NK-92 treated with Interleukin-12 subunit alpha and Interleukin-12 subunit beta, amount 100 ng/mL, for 24 hours (cell line): ENCODE results near the gene ZNF423.

Experiments used
- DNase-seq: peaks from one replicate; lab custom pipeline; 2025; lab: John Stamatoyannopoulos, UW

The ZNF423 gene

DNA sequence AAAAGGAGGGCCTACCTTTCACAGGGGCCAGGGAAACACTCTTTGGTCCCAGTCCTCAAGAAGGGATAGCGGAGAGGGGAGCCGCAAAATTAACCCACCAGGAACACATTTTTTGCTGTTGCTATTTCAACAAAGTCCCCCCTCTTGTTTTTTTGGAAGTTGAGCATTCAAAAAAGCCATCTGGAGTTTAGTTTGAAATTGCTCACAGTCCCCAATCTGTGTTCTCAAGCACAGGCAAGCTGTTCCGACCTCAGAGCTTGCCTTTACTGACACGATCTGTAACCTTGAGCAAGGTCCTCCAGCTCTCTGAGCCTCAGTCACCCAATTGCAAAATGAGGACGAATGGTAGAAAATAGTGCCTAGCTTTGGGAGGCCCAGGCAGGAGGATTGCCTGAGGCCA, 131.1 kb downstream of the ZNF423 start:
- DNase-seq, result no peak

DNA sequence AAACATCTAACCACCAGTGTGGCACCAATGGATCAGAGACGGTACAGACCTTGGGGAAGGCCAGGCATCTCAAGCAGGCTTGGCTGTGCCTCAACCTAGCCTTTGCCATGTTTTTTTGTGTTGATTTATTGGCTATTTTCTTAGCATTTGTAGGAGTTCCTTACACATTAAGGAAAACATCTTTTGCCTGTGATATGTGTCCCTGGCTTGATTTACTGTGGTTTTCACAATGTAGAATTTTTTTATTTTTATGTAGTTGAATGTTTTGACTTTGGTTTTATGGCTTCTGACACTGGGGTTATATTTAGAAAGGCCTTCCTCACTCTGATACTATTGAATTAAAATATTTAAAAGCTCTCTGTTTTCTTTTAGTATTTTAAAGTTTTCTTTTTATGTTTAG, 132.6 kb downstream of the ZNF423 start:
- no peak for DNase-seq

DNA sequence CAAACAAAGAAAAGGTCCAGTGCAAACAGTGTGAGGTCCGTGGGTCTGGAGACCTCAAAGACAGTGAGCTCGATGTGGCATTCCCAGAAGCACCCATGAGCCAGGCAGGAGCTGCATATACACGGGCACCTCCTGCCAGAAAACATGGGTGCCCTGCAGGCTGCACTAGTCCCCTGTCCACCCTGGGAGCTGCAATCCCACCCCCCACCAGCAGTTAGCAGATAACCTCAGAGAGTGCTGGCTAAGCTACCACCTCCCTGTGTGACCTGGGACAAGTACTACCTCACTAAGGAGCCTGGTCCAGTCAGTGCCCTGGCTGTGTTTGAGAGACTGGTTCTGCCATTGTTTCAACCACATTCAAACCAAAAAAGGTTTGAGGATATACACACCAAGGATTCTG, 135.7 kb downstream of the ZNF423 start:
- DNase-seq, result no peak

DNA sequence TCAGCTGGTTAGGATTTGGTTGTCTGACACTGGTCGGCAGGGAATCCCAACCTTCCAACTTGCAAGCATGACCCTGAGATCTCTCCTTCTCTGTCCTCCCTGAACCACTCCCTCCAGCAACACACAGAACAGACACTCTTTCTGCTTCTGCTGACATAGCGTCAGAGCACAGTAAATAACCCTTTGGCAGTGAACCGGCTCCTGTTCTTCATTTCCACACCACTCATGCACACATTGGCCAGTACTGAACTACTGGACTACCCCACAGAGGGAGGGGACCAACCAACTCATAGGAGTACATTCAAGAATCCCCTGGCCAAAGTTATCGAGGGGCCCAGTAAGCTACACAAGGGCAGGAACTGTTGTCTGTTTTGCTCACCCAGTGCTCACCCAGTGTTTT, 138.2 kb downstream of the ZNF423 start:
- DNase-seq, result no peak

DNA sequence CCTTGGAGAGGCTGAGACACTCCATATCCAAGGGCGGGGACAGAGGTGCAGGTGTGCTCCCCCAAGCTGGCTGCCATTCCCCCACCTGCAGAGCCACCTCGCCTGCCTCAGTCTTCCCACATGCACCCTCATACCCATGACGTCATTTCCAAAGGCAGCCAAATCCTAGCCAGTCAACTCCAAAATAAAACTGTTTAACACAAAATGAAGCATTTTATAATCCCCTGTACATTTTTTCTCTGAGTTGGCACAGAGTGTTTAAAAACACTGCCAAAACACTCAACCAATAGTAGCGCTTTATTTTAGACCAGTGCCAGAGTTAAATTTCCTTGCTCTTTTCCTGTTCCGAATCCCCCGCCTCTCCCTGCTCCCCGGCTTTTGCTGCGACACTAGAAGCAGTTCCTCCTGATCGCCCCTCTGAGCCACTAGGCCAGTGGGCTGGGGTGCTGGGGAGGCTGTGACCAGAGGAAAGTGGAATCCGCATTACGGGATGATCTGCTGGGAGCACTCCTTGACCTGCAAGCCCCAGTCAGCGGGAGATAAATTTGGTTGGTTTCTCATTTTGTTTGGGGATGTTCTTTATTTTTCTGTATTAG, 139.5 kb downstream of the ZNF423 start:
- no peak for DNase-seq

DNA sequence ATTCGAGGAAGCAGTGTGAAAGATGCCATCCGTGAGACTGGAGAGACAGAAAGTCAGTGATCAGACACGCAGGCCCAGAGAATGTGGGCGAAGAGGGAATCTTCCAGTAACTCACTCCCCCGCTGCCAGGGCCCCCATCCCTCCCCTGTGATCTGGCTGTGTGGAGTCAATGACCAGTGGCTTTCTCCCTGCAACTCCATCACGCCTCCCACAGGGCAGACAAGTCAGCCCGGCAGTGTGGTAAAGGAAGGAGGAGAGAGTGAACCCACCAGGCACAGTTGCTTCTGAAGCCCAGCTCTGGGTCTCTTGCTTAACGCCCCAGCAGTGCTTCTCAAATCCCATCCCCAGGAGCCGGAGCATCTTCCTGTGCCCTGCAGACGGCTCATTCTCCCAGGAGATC, 142.1 kb downstream of the ZNF423 start:
- no peak for DNase-seq

DNA sequence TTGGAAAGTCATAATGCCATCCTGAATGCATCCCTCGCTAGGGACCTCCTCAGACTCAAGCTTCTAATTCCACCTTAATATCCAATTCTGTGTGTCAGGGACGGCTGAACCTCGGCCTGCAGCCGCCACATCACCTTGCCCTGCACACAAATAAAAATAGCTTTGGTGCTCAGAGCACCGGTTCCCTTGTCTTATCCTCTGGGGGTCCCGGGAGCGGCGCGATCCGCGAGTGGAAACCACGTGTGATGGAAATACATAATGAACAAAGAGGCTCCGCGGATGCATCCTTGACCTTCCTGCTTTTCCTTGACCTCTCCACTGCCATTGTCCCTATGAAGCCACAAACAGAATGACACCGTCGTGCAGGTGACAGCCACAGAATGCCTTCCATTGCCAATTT, 143.4 kb downstream of the ZNF423 start:
- DNase-seq, result no peak

DNA sequence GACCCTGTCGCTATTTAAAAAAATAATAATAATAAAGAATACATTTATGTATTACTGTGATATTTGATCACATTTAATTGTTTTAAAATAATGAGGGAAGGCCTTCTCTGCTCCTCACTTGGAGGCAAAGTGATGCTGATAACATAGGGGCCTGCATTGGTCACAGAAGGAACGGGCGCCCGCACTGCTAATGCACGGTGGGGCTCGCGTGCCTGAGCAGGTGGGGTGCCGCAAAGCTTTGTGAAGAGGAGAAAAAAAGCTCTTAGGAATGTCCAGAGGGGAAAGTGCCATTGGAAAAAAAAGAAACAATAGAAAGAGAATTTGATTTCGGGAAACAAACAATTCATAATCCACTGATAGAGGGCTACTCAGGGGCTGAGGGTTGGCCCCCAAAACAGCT, 143.8 kb downstream of the ZNF423 start:
- no peak for DNase-seq

DNA sequence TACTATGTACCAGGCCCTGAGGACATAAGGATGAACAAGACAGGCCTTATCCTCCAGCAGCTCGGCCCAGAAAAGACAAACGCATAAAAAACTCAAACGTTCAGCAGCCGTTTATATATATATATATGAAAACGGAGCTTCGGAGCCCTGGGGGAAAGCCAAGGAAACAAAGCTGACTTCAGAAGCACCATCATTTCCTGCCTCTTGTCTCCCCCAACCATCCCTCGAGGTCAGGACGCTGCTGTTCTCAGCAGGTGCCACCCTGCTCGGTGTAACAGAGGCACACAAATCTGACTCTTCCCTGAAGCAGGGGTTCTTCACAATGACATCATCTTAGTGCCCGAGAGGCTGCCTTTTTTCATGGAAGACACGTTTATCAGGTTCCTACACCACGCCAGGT, 146.9 kb downstream of the ZNF423 start:
- DNase-seq, result no peak

DNA sequence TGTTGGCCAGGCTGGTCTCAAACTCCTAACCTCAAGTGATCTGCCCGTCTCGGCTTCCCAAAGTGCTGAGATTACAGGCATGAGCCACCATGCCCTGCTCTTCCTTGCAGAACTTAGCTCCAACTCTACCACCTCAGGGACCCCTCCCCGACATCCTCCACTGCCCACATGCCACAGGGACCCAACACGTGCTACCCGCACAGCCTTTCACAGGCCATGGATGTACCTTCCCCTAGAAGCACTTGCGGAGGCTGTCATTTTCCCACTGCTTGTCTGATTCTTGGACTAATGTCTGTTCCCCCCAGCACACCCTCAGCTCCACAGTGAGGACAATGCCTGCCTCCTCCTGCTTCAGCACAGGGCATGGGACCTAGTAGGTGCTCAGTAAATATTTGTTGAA, 147.4 kb downstream of the ZNF423 start:
- DNase-seq, result no peak

DNA sequence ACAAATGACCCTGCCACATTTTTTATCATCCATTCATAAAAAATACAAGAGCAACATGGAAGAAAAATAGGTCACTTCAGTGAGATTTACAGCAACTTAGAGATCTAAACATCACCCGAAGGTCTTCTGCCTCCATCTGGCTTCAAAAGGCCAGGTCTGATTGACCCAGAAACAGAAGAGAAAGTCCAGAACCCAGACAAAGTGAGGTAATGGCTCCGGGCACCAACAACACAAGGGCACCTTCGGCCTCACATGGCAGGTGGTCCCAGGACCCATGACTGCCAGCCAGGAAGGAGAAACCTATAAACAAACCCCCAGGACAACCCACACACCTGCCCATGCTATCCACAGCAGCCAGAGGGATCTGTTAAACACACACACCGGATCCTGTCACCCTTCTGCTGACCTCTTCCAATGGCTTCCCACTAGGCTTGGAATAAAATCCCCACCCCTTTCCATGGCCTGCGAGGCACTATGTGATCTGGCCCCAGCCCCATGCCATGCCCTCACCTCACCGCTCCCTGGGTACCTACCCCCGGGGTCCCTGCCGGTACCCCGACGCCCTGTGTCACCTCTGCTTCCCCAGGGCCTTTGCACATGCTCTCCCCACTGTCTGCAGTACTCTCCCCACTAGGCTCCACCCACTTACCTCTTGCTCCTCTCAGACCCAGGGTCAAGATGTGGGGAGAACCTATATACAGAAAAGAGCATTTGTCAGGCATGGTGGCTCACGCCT, 149.1 kb downstream of the ZNF423 start:
- no peak for DNase-seq

DNA sequence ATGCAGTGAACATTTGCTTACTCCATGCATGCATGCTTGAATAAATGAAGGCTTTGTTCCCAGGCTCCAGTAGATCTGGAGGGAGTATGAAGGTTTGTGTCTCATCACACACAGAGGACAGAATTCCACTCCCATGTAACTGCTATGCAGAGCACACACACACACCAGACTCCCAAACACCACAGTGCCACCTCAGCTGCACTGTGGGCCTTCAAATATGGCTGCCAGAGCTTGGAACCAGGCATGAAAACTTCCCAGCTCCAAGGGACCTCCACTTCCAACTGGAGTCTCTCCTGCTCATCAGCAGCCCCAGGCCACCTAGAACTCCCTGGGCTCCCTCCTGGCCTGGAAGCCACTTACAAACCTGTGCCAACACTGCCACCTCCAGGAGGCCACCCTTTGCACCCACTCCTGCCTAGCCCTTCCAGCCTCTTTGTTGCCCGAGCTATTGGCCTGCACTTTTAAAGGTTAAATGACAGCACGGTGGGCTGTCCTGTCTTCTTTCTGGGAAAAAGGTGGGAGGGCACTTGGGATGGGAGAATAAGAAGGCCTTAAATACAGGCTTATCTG, 151.2 kb downstream of the ZNF423 start:
- no peak for DNase-seq

DNA sequence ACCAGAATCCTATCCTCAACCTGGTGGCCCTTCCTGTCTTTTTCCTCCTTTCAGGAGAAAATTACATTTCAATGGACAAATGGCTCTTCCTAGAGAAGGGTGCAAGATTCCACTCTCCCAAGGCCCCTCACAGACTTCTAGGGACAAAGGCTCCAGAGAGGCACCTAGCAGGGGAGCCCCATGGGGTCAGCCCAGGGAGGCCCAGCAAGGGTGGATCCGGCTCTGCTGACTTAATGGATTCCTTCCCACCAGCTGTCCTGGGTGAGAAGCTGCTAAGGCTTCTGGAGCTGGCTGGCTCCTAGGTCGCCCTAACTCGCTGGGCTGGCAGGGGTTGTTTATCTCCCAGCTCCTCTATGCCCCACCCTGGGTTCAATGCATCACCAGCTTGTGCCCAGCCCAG, 152.4 kb downstream of the ZNF423 start:
- no peak for DNase-seq

DNA sequence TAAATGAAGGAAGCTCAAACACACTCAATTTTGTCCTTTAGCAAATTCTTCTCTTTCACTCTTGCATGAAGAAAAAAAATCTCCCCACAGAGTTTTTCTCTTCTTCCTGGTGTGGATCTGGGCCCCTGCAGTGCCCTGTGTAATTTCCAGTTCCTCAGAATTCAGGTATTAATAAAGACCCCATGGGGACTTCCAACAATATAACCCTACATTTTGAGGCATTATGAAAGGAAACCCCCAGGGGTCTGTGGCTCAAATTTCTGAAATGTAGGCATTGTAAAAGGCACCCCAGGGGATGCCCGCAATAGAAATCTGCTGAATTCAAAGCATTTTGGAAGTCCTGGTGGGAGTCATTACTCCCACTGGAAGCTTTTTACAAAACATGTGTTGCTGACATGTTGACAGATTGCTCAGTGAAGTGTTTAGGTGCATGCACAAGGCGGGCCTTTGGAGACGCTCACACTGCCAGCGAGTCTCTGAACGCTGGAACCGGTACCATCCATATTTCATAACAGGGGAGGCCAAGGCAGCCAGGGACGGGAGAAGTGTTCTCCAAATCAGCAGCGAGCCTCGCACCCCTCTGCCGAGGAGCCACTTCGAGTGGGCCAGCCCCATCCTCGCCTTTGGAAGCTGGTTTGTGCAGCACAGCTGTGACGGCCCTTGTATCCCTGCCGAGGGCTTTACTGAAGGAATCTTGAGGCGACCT, 154.0 kb downstream of the ZNF423 start:
- no peak for DNase-seq

DNA sequence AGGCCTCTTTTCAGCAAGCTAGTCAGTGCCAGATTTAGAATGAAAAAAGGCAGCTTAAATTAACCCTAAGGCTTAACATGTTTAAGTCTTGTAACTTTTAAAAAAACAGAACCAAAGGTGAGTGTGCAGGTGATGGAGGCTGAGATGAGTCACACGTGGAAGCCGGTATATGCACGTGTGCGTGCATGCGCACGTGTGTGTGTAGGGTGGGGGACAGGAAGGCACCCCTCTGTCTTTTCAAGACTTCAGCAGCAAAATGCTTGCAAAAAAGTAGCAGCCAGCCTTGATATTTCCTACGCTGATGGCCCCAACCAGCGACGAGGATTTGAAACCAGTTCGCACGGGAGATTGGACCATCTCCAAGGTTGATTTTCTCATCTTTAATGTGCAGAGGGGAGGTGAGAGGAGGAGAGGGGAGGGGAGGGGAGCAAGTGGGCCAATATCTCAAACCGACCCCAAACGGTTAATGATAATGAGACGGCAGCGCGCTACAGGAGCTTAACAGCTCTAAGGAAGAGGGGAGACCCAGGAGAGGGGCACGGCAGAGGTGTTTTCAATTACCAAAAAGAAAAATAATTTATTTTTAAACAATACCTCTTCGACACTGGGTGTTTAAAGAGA, 154.7 kb downstream of the ZNF423 start:
- DNase-seq, result no peak

DNA sequence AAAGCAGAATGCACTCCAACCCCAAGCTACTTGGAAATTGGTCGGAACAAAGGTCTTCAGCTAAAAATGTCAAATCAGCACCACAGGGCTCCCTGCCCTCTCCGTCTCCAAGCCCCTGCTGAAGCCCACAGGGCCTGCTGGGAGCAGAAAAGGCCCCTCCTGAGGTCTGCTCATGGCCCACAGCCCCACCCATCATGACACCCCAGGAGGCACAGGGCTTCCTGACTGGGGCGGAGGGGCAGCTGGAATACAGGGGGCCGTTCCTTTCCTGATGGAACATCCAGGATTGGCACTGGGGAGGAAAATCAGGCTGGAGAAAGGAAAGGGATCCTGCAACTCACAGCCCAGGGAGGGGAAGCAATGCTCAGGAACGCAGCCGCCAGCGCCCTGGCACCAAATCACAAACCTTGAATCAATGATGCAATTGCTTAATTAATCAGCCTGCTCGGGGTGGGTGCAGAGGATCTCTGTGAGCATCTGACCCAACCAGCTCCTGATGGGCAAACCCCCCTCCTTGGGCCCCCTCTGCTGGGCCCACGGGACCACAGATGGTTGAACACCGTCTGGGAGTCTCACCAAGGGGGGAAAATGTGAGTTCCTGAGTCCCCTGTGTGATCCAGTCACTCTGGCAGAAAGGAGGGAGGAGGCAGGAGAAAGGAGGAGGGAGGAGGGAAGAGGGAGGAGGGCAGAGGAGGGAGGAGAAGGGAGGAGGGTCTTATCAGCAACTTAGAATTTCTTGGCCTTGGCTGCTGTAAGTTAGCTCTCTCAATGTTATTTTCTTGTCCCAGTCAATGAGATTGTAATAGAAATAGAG, 155.5 kb downstream of the ZNF423 start:
- DNase-seq, result no peak

DNA sequence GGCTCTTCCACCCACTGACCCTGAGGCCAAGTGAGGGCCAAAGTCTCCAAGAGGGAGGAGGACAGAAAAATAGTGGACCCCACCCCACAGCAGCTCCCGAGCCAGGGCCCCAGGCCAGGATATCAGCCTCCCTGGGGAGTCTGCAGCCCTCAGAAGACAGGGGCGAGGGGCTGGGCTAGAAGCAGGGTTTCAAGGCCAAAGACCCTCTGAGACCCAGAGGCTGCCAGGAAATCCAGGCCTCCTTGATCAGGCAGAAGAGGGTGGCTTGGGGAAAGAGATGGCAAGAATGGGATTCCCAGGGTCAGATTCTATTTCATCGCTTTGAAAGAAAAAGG, 156.1 kb downstream of the ZNF423 start:
- DNase-seq, result no peak

DNA sequence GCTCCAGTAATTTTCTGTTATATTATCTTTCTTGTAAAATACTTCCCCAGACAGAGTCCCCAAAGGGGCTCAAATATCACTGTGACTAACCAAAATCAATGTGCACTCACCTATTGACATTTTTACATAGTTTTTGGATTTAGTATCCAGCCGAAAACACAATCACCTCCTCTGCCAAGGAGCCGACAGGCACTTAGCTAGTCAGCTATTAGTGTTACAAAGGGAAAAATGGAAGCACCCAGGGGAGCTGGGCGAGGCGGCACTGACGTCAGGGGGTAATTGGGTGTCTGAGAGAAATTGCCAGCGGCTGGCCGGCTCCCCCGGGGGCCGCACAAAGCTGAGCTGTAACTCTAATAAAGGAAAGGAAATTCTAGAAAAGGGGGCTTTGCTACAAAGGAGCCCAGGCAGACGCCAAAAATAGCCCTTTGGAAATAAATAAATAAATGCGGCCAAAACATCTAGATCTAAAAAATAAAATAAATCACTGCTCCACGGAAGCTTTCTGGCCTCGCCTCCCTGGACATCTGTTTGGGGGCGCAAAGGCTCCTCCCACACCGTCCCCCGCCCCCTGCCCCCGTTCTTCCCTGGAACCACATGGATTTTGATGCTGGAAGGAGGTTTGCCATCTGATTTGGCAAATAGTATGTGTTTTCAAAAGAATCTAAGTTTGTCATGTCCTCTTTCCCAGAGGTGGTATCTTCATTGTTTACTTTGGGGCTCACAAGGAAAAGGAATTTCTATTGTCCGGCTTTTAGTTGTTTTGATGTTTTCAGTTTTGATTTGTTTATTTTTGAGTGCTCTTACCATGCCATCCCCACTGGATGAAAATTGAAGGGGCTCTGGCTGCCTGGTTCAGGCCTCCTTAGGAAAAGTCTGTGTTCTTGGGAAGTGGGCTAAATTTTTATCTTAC, 156.7 kb downstream of the ZNF423 start:
- DNase-seq, result no peak

DNA sequence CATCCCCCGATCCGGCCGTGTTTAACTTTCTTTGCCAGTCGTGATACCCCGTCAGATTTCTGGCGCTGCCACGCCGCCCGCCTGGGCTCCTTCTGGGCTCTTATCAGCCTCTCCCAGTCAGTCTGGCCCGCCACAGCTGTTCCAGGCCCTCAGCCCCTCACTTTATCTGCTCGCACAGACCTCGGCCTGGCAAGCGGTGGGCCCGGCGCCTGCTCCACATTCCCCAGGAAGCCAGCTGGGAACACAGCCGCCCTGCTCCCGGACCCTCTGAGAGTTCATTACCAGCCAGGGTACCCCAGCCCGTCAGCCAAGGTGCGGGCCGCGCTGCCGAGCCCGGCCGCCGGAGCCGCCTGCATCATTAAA, 157.5 kb downstream of the ZNF423 start:
- DNase-seq, result no peak

DNA sequence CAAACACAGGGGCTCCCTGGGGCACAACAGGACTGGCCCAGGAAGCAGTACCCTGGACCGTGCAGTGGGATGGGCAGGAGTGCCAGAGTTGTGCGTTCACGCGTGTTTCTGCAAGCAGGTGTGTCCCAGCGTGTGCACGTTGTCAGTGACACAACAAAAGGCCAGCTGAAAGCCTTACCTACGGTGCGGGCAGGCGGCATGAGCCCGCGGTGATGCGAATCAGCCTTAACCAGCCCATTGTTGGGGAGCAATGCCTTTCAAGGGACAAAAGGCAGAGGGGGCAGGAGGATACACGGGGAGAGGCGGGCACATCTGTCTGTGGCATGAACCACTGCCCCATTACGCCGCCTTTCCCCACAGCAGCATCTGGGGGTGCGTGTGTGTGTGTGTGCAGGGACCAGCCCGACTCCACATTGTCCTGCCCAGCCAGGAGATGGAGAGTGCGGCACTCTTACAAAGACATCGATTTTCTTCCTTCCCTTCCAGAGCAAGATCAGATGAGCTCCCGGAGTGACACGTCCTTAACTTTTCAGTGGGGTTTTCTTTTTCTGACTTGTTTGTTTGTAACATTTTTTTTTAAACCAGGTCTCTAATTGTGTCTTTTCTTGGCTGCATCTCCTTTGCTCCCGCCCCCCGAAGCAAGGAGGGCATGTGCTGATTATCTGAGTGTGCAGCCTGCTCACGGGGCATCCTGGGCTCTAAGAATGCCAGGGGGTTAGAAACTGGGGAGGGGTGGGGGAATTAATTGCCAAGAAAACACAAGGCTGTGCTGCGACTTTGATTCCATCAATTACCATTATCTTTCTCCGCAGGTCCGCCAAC, 158.1 kb downstream of the ZNF423 start:
- no peak for DNase-seq
